Thoracic aorta endothelial cell (primary cell): Measurements from ENCODE around the gene SH2B2. TPM values are rescaled to one million over a fixed set of nuclear protein-coding genes. Genes with fewer than 3 reads are reported as not detected.

ENCODE experiments used
- small RNA-seq: library from RNA; depleted of rRNA; stranded (forward); fragments of <200 nt; gene quantifications from one replicate; pipeline ENCODE3, GENCODE V24; 2012
- total RNA-seq: library from RNA; depleted of rRNA; stranded (reverse); fragments of >200 nt; gene quantifications from 2 replicates; pipeline ENCODE4 v1.2.3, GENCODE V29; 2012

SH2B2 gene
- 0.93 and 1.0 TPM in 2 replicates for total RNA-seq

DNA sequence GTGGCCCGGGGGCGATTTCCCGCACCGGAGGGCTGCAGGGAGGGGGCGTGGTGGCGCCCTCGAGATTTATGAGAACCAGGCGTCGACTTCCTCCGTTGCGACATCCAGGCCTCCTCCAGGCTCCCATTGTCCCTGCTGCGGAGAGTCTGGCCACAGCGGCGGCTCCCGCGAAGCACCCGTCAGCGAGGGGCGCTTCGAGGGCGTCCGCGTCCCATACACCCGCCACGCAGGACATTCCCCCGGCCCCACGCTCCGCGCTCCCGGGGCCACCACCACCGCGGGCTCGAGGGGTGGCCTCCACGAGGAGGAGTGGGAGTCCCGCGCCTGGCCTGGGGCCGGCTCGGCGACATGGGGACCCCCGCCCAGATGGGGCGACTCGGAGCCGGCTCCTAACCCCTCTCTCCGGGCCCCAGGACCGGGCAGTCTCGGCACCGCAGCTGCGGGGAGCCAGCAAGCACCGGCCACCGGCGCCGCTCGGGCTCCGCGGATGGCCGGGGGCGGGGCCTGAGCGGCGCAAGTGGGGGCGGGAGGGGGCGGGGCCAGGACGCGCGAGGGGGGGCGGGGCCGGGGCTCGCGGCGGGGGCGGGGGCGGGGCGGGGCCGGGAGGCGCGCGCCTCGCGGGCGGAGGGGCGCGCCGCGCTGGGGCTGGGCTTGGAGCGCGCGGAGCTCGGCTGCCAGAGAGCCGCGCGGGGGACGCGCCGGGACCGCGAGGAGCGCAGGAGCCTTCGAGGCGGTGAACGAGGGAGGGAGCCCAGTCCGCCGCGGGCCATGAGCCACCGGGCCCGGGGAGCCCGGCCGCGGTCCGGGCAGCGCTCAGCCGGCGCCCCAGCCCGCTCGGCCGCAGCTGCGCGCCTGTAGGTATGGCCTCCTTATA is at the start of gene SH2B2:
Gene SH2B2 (plus strand): TSS at position 632 of the 874 bp plus-strand sequence. CDS start 13,683 bp downstream, outside the sequence.

DNA sequence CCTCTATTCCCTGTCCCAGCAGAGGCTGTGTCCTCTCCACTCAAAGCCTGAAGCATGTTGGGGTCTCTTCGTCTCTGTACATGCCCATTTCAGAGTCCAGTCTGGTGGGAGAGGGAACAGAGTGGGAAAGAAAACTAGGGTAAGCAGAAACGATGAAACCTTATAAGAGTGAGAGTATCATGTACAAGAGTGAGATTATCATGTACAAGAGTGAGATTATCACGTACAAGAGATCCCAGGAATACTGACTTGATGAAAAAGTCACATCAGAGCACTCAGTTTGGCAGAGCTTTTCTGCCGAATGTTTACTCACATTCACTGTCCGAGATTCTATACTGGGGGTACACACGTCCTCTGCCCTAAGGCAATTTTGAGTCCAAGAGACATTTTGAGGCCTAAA is 69.7 kb downstream of the SH2B2 start, which contains the start of gene SPDYE6:
Gene SPDYE6 (minus strand): TSS at position 101 of the 400 bp plus-strand sequence. CDS start 421 bp downstream, outside the sequence.

Small RNA genes lying within 50 kb of the gene (small RNA-seq; reads per million reads assigned to genes)
- not detected for gene AC005088.1
- gene MIR4285 = not detected
- gene RF00019 = not detected

Other genes starting within 250 kb of the SH2B2 start
- not detected in 2 replicates for gene SPDYE6, start 69.6 kb downstream of the SH2B2 start, total RNA-seq
- gene PRKRIP1, start 109.5 kb downstream of the SH2B2 start, total RNA-seq = 14.7 and 16.2 TPM in 2 replicates
- 51.2 and 62.2 TPM in 2 replicates for gene ORAI2, start 146.7 kb downstream of the SH2B2 start, total RNA-seq
- 6.3 and 7.9 TPM in 2 replicates for gene ALKBH4, start 178.0 kb downstream of the SH2B2 start, total RNA-seq
- gene LRWD1, start 178.1 kb downstream of the SH2B2 start, total RNA-seq = 23.8 and 32.3 TPM in 2 replicates
- gene POLR2J, start 192.1 kb downstream of the SH2B2 start, total RNA-seq = 29.9 and 38.3 TPM in 2 replicates
- 1.7 and 2.8 TPM in 2 replicates for gene RASA4B, start 230.9 kb downstream of the SH2B2 start, total RNA-seq